Measurements from ENCODE around the gene ABCA5.
"Not testable (repeated sequence)": the region's sequence is repeated elsewhere in the genome, so short reads cannot be mapped to it uniquely, and the experiment has no call there.

ABCA5 gene

DNA sequence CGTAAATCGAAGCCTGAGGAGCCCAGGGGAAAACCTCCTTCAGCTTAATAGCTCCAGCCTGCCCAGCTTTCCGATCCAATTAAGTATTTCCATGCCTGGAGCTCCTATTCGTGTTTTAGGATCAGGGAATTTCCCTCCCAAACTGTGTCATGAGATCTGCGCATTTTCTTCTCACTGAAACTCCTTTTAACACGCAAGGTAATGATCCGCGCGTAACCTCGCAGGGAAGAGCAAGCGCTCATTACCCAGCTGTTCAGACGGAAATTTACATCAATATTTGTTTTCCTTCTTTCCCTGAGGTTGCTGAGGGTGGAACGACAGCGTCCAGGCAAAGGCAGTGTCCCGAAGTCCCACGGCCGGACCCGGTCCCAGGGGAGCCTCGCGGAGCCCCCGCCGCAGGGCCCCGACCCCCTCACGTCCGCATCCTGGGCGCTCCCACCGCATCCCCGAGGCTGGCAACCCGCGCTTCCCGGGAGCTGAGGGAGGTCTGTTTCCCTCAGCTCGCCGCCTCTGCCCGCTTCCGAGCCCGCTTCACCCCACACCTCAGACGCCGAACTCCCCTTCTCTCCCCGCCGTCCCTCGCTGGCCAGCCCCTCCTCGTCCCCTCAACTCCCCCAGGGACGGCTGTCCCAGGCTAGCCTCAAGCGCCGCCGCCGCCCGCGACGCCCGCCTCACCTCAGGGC is 415 bp downstream of the ABCA5 start:
- peak; percentile 44 for DNase-seq

DNA sequence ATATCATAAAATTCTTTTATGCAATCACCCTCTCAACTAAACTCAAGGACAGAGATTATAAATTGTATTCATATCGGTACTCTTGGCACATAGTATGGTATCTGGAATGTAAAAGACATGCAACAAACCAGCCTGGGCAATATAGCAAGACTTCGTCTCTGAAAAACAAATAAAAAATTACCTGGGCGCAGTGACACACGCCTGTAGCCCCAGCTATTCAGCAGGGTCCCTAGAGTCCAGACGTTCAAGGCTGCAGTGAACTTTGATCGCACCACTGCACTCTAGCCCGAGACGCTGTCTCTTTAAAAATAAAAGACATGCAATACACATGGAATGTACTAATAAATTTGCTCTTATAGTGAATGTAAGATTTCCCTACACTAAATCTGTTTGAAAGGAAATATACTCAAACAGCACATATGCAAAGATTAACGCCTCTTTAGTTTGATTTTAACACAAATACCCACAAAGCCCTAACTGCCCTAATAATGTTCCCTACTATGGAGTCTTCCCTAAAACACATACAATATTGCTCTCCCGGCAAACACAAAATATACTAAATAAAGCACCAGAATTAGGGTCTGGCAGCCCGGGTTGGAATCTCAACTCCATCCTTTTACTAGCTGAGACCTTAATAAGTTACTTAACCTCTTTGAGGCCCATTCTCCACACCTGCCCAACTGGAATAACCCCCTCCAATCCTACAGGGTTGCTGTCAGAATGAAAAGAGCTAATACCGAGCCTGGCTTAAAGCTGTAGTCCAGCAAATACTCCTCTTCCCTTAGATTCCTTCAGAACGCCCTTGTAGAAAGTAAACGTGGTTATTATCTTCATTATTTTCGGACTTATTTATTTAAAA is 1.2 kb downstream of the ABCA5 start:
- DNase-seq: no peak

DNA sequence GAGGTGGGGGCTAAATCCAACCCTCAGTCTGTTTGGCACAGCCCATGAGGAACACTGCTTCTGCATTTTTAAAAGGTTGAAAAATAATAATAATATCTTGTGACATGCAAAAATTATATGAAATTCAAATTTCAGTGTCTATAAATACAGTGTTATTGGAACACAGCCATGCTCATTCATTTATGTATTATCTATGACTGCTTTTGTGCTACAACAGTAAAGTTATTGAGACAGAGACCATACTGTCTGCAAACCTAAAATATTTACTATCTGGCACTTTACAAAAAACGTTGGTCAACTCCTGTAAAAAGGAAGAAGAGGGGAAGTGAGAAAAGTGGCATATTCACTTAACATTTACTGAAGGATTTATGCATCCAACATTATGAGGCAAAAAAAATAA is 3.1 kb downstream of the ABCA5 start:
- no peak for DNase-seq

DNA sequence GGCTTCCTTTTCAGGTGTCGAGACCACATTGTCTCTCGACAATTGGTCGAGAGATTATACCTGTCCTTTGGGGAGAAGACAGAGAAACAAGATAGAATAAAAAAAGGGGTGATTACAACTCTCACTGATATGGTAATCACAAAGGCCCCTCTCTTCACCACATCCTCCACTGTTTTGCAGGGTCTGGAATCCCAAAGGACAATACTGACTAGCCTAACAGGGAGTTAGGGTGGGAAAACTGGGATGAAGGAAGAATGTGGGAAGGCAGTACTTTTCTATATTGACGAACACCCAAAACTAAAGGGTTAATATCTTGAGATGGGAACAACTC is 6.1 kb downstream of the ABCA5 start:
- no peak for DNase-seq

DNA sequence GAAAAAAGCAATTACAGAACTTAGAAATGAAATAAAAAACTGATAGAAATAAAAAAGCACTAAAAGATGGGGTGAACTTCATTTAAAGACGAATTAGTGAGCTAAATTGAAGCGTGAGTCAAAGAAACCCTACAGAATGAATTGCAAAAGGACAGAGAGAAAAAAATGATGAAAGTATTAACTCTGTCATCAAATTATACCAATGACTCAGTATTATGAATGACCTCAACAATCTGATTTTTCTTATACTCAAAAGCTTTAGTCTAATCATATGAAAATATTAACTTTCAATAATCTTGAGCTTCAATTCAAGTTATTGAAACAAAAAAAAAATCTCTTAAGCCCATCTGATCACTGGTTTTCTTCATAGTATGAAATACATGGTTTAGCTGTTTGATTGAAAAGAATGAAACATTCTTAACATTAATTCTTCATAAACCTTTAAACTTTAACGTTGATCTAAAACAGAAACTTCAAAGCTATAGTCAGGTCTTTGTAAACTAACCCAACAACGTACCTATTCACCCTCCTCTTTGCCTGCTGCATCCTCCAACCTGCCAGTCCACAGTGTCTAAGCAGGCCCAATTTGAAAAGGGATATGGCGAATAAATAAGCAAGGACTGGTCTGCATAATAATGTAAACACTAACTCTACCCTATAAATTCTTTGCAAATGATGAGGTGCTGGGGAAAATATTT is 6.6 kb downstream of the ABCA5 start:
- DNase-seq: no peak

DNA sequence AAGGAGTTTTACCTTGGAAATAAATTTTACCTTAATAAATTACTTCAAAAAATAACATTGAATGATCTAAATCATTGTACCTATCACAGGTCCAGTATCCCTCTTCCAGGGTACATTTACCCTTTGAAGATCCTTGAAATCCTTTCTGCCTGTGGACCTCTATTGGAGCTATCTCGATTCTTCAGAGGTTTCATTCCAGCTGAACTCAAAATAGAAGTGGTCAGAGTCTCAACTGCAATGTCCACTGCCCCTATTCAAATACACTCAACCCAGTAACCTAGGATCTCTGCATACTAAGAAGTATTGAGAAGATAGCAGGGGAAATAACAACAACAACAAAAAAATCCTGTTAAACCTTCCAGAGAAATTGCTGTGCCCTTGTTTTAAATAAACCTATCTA is 9.3 kb downstream of the ABCA5 start:
- DNase-seq: no peak

DNA sequence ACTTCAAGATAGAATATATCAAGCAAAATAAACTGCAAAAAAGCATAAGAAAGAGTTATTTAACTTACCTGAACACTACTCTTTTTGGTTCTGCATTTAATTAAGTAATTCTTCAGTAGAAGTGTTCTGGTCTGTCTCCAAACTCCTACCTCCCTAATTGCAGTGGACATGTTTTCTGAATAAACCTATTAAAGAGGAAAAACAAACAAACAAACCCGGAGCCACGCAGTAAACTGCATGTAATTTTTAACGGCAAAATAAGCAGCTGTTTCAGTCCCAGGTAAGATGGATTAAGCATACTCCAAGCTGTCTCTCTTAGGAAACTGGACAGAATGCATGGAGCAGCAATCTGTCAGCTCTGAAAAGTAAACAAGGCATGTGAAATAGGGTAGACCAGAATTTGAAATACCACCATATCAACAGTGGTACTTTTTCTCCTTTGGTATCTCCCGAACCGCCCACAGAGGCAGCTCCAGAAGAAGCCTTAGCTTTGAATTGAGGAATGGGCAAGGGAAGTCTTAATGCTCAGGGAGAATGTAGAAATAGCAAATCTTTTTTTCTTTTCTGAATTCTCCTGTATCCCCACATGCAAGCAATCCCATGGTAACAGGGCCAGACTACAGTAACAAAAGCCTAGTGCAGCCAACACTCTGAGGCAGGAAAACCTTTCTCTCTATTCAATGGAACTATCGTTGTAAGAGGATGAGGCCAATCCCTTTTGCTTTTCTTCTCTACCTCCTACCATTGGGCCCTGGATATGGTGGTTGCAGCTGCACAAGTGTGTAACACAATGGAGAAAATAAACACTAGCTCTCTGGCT is 12.5 kb downstream of the ABCA5 start:
- peak; percentile 20 for DNase-seq

DNA sequence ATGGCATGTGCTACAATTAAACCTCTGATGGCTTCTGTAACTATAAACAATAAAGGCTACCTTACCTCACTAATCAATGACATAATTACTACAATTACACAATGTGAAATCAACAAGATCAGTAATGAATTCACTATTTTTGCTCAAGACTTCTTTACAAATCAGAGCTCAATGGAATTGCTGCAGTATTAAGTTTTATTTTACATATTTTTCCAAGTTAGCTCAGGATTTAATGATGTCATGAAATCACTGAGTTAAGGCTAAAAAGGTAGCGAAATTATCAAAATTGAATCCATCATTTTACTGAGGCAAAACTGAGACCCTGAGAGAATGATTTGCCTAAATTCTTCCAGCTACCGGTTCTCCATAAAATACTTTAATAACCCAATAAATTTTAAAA is 21.8 kb downstream of the ABCA5 start:
- no peak for DNase-seq

DNA sequence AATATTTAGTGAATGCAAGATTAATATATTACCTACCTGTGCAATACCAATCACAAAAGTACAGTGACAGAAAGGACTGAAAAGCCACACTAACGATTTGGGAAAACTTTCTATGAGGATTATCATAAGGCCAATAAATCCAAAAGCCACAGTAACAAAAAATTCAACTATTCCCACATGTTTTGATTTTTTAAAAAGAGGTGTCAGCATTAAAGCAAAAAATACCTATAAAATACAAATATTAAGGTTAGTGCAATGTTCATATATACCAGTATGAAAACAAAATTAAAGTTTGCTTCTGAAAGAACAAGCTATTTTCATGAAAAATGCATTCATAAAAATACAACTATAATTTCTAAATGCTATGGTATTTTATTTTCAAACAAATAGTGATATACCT is 24.3 kb downstream of the ABCA5 start:
- no peak for DNase-seq

DNA sequence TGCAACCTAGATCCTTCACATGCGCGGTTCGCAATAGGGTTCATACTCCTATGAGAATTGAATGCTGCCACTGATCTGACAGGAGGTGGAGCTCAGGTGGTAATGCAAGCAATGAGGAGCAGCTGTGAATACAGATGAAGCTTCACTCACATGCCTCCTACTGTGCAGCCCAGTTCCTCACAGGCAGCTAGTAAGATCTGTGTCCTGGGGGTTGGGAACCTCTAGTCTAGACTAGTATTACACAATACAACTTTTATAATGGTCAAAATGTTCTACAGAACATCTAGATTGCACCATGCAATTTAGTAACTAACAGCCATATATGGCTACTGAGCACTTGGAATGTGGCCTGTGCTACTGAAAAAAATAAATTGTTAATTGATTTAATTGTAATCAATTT is 26.7 kb downstream of the ABCA5 start:
- no peak for DNase-seq

DNA sequence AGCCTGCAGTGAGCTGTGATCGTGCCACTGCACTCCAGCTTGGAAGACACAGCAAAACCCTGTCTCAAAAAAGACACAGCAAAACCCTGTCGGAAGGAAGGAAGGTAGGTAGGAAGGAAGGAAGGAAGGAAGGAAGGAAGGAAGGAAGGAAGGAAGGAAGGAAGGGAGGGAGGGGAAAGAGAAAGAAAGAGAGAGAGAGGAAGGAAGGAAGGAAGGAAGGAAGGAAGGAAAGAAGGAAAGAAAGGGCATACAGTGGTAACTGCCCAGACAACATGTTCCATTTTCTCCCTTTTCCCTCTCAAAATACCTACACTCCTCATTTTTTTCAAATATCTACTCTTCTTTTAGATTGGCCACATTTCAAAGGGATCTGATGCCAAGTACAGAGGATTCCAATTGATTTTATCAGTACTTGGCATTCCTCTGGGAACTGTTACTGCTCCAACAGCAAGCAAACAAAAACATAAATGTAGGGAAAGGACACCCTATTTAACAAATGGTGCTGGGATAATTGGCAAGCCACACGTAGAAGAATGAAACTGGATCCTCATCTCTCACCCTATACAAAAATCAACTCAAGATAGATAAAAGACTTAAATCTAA is 28.7 kb downstream of the ABCA5 start:
- not testable (repeated sequence) for DNase-seq

DNA sequence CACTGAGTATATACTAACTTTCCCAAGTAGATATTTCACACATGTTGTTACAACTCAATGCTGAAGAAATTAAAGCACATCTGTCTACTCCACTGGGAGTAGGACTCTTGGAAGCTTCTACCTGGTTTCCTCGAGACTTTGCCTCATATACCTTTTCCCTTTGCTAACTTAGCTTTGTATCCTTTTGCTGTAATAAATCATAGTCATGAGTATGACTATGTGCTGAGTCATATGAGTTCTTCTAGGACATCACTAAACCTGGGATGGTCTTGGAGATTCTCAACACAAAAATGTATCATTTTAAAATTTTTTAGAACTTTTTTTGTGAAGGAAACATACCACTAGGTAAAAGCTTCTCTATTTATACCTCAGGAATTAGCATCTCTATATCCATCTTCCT is 39.8 kb downstream of the ABCA5 start:
- DNase-seq: no peak

DNA sequence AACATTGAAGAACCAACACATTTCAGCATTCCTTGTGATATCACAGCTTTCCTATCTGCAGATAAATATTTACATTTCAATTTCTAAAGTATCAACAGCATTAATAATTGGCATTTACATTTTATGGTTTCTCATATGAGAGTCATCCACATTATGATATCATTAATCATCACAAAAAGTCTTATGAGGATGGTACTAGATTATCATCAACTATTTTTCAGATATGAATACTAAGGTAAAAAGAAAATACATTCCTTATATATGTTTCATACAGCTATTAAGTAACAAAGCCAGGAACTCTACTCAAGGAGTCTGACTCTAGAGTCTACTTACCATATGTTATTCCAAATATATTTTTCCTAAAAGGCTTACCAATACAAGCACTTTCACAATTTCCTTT is 40.7 kb downstream of the ABCA5 start:
- DNase-seq: no peak

DNA sequence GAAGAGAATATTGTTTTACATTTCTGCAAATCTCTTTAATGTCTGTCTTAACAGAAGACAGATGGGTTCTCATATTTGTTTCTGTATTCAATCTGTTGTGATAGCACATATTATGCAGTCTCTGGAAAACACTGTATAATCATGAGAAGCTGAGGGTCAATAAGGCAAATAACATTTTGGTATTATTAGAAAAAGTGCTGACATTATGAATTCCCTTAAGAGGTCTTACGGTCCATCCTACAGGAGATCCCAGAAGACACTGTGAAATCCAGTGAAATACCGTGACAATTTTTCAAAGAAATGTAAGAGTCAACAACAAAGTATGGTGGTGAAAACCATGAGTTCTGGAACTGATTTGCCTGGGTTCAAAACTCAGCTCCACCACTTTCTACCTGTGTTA is 42.3 kb downstream of the ABCA5 start:
- DNase-seq: no peak

DNA sequence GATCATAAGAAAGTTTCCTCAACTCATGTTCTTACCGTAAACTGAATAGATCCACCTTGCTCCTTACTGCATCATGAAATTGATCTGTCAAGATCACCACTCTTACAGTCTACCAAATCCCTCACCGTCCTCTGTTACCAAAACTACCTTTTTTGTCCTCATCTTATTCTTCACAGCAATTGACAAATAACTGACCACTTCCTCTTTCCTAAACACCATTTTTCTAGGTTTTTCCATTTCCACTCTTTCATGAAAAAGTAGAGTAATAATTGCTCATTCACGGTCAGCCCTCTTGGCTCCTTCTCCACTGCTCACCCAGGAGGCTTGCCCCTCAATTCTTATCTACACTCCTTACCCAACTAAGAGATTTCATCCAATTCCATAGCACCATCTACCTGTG is 44.9 kb downstream of the ABCA5 start:
- no peak for DNase-seq

DNA sequence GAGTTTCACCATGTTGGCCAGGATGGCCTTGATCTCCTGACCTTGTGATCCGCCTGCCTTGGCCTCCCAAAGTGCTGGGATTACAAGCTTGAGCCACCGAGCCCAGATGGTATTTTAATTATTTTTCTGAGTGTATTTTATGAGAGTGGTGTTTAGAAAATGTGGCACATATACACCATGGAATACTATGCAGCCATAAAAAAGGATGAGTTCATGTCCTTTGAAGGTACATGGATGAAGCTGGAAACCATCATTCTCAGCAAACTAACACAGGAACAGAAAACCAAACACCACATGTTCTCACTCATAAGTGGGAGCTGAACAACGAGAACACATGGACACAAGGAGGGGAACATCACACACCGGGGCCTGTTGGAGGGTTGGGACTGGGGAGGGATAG is 50.7 kb downstream of the ABCA5 start:
- not testable (repeated sequence) for DNase-seq

DNA sequence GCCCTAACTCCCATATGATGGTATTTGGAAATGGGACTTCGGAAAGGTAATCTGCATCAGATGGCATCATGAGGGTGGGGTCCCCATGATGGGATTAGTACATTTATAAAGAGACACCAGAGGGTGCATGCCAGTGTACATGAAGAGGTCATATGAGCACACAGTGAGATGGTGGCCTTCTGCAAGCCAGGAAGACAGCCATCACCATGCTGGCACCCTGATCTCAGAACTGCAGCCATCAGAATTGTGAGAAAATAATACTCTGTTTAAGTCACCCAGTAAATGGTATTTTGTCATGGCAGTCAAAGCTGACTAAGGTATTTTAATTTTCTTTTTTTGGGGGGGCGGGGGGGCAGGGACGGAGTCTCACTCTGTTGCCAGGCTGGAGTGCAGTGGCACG is 51.2 kb downstream of the ABCA5 start:
- no peak for DNase-seq

DNA sequence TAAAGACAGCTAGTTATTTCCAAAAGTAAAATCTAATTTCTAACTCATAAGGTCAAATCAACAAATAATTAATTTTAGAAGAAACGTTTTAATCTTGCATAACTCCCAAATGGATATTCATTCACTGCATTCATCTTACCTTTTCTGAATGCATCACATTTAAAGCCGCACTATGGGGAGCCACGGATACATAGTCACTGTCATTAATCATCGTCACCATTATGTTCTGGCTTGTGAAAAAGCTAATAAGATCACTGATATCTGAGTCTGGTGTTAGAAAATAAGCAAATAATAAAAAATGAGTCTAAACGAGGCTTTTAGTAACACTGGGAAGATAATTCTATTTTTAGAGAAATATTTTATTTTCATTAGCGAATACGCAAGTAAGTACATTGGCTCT is 55.9 kb downstream of the ABCA5 start:
- no peak for DNase-seq

DNA sequence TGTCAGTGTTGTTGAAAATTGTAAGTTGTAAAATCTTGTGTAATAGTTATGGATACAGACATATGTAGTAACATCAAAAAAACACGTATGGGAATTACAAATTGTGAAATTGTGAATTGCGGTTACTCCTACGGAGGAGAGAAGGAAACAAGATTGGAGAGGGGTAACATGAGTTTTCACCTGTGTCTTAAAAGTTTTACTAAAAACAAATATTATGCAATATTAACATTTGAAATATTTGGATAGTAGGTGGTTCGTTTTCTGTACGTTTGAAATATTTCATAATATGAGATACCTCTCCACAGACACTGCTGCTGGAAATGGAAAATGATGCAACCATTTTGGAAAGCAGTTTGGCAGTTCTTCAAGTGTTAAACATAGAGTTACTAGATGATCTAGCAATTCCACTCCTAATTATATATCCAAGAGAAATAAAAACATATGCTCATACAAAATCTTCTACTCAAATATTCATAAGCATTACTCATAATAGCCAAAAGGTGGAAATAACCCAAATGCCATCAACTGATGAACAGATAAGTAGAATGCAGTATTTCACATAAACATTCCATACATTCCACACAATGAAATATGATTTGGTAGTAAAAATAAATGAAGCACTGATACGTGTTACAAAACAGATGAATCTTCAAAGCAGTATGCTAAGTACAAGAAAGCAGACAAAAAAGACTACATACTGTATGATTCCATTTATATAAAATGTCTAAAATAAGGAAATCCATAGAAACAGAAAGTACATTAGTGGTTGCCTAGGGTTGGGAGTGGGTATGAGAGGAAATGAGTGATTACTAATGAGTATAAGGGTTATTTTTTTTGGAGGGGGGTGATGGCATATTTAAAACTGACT is 57.6 kb downstream of the ABCA5 start:
- DNase-seq: no peak

DNA sequence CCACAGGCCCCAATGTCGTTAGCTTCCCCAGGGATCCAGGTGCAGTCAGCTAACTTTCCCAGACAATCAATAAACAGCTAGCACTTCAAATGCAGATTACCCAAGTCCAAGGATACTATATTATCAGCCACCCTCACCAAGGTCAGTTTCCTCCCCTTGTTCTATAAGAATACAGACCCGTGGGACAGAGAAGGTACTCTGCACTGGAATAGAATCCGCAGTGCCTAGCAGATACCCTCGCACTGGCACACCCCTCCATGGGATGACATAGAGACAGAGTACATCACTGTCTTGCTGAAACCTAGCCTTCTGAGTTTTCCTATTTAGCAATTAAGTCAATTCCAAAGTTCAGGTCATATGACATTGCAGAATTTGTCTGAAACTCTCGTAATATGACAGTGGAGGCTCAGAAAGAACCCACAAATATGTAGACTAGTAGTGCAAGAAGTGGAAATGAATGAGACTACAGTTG is 58.4 kb downstream of the ABCA5 start:
- DNase-seq: no peak

DNA sequence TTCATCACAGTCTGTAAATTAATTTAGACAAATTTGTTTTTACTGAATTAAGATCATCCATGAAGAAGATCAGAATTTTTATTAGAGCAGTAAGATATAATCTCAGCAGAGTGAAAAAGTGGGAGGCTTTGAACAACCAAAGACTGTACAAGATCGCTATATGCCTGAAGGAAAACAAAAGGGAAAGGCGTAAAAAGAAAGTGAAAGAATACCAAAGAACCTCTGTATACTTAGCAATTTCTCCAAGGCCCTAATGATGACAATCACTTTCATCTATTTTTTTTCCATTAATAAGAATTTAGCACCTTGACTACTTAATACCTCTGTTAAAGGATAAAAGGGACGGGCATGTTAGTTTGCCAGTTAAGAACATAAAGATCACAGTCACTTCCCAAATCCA is 59.7 kb downstream of the ABCA5 start:
- no peak for DNase-seq

DNA sequence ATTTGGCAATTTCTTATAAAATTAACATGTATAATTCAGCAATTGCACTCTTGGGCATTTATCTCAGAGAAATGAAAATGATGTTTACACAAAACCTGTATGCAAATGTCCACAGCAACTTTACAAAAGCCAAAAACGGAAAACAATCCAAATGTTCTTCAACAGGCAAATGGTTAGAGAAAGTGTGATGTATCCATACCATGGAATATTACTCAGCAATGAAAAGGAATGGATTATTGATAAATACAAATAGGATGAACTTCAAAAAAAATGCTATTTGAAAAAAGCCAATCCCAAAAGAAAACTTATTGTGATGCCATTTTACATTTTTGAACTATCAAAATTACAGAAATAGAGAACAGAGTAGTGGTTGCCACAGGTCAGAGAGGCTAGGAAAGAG is 61.1 kb downstream of the ABCA5 start:
- DNase-seq: no peak
